PC-3 (cell line): ENCODE measurements around the gene GCAT.

Experiments
- EZH2 ChIP-seq: fragments of 300-600 bp; sonication (generic); IDR thresholded peaks from one replicate; pipeline ENCODE4 v1.6.1; 2017; ENCODE audit warnings: antibody characterized with exemption, mild to moderate bottlenecking, low read length; ENCODE audit not compliant: unreplicated experiment
- EZH2phosphoT487 ChIP-seq: fragments of 300-600 bp; sonication (generic); IDR thresholded peaks from 2 replicates; pipeline ENCODE4 v1.6.1; 2018; ENCODE audit warnings: mild to moderate bottlenecking, antibody characterized with exemption, low read length, borderline replicate concordance
- TF ChIP-seq, protein P1 (sequence below): fragments of 300-600 bp; sonication (generic); conservative IDR thresholded peaks from 2 replicates; pipeline ENCODE4 v1.5.1; 2017; ENCODE audit warnings: antibody characterized with exemption, low read depth, mild to moderate bottlenecking, low read length

DNA sequence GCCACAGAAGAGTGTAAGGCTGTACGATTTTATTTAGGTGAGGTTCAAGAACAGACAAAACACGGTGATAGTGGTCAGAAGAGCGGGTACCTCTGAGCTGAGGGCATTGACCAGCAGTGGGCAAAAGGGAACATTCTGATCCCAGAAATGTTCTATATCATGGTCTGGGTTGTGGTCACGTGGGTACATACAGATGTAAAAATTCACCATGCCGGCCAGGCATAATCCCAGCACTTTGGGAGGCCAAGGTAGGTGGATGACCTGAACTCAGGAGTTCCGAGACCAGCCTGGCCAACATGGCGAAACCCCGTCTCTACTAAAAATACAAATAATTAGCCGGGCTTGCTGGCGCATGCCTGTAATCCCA lies 31.1 kb upstream of the GCAT start:
- TF ChIP-seq, protein P1, sequence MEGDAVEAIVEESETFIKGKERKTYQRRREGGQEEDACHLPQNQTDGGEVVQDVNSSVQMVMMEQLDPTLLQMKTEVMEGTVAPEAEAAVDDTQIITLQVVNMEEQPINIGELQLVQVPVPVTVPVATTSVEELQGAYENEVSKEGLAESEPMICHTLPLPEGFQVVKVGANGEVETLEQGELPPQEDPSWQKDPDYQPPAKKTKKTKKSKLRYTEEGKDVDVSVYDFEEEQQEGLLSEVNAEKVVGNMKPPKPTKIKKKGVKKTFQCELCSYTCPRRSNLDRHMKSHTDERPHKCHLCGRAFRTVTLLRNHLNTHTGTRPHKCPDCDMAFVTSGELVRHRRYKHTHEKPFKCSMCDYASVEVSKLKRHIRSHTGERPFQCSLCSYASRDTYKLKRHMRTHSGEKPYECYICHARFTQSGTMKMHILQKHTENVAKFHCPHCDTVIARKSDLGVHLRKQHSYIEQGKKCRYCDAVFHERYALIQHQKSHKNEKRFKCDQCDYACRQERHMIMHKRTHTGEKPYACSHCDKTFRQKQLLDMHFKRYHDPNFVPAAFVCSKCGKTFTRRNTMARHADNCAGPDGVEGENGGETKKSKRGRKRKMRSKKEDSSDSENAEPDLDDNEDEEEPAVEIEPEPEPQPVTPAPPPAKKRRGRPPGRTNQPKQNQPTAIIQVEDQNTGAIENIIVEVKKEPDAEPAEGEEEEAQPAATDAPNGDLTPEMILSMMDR = no peak
- TF ChIP-seq EZH2 = no peak
- no peak for TF ChIP-seq EZH2phosphoT487
